Neural progenitor cell (in vitro differentiated cells): ENCODE data around the gene NALCN.

ENCODE experiments used
- CTCF ChIP-seq: fragments of 200-600 bp; sonication (generic); IDR thresholded peaks from 2 replicates; pipeline ENCODE4 v1.5.1; 2017; ENCODE audit warnings: antibody characterized with exemption, mild to moderate bottlenecking
- EZH2 ChIP-seq: fragments of 200-600 bp; sonication (generic); IDR thresholded peaks from 2 replicates; pipeline ENCODE4 v1.6.1; 2017; ENCODE audit warnings: antibody characterized with exemption, mild to moderate bottlenecking, moderate library complexity
- EZH2phosphoT487 ChIP-seq: fragments of 200-600 bp; sonication (generic); IDR thresholded peaks from 2 replicates; pipeline ENCODE4 v1.6.1; 2017; ENCODE audit warnings: antibody characterized with exemption

- TF ChIP-seq EZH2 (no peak), CTCF (no peak), EZH2phosphoT487 (no peak)
These were observed 154.0 kb downstream of the NALCN start for GRCh38 chr13:101262306-101262705.
